Measurements from ENCODE around the gene TSPAN33.

DNA sequence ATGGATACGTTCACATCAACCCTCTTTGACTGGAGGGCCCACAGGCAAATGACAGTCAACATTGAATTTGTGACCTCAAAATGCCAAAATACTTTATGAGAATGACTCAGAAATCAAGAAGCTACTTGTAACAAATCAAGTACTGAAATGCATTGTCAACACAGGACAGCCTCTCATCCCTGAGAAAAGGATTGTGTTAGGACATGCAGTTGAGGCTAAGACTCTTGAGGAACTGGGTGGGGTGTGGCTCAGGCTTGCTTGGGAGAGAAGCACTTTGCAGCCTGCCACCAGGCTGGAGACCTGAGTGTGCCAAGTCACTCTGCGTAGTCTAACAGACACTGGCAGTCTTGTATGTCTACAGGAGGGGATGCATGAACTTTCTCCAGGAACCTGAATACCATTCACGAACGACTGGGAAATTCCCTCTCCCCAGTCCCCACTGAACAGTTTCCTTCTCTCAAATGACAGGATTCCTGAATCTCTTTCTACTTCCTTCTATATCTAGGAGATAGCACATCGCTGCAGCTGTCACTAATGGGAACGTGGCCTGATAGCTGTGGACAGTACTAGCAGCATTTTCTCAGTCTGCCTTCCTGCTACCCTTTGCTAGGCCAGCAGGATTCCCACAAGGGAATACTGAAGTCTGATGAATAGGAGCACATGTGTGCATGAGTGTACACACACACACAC, 40.6 kb downstream of the TSPAN33 start:
- TF ChIP-seq TCF7L2 (IDR thresholded peaks at IDR 0.05; ENCODE audit: borderline replicate concordance, low read depth, low read length) = no peak
- no peak for TF ChIP-seq ZNF792 (tag by site-specific recombination; IDR thresholded peaks at IDR 0.05)
- TF ChIP-seq ZNF23 (tag by site-specific recombination; IDR thresholded peaks at IDR 0.05; ENCODE audit: borderline replicate concordance) = no peak
- TF ChIP-seq ZNF175 (tag by site-specific recombination; IDR thresholded peaks at IDR 0.05) = no peak
- TF ChIP-seq YY1 (tag by site-specific recombination; IDR thresholded peaks at IDR 0.05) = no peak
- TF ChIP-seq, protein P1, sequence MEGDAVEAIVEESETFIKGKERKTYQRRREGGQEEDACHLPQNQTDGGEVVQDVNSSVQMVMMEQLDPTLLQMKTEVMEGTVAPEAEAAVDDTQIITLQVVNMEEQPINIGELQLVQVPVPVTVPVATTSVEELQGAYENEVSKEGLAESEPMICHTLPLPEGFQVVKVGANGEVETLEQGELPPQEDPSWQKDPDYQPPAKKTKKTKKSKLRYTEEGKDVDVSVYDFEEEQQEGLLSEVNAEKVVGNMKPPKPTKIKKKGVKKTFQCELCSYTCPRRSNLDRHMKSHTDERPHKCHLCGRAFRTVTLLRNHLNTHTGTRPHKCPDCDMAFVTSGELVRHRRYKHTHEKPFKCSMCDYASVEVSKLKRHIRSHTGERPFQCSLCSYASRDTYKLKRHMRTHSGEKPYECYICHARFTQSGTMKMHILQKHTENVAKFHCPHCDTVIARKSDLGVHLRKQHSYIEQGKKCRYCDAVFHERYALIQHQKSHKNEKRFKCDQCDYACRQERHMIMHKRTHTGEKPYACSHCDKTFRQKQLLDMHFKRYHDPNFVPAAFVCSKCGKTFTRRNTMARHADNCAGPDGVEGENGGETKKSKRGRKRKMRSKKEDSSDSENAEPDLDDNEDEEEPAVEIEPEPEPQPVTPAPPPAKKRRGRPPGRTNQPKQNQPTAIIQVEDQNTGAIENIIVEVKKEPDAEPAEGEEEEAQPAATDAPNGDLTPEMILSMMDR (tag by site-specific recombination; IDR thresholded peaks at IDR 0.05) = no peak

Data from HEK293 (cell line).